Right forelimb (tissue), 1 donor: ENCODE results near the gene C1orf21.

ENCODE experiments used
- DNase-seq: peaks from one replicate; pipeline ENCODE4 v3.0.0-alpha.2; 2018

Gene C1orf21

GRCh38 chr1:184527402-184527801, 140.6 kb downstream of the C1orf21 start:
- no peak for DNase-seq

- DNase-seq, result no peak
Observed at GRCh38 chr1:184530226-184530625, 143.4 kb downstream of the C1orf21 start.

- no peak for DNase-seq
Observed at GRCh38 chr1:184531296-184531695, 144.5 kb downstream of the C1orf21 start.

GRCh38 chr1:184532199-184532598, 145.4 kb downstream of the C1orf21 start:
- no peak for DNase-seq

GRCh38 chr1:184533049-184533448, 146.2 kb downstream of the C1orf21 start:
- DNase-seq, result no peak

- DNase-seq, result no peak
Observed at GRCh38 chr1:184533915-184534314, 147.1 kb downstream of the C1orf21 start.

- no peak for DNase-seq
Observed at GRCh38 chr1:184534690-184535089, 147.9 kb downstream of the C1orf21 start.

GRCh38 chr1:184535191-184535970, 148.6 kb downstream of the C1orf21 start:
- DNase-seq, result no peak

- no peak for DNase-seq
Observed at GRCh38 chr1:184536246-184536985, 149.6 kb downstream of the C1orf21 start.

- no peak for DNase-seq
Observed at GRCh38 chr1:184539580-184539979, 152.8 kb downstream of the C1orf21 start.

GRCh38 chr1:184541537-184542152, 154.8 kb downstream of the C1orf21 start:
- DNase-seq, result no peak

- no peak for DNase-seq
Observed at GRCh38 chr1:184542291-184542690, 155.5 kb downstream of the C1orf21 start.

- no peak for DNase-seq
Observed at GRCh38 chr1:184545601-184546000, 158.8 kb downstream of the C1orf21 start.

GRCh38 chr1:184552446-184552845, 165.6 kb downstream of the C1orf21 start:
- no peak for DNase-seq

- DNase-seq, result no peak
Observed at GRCh38 chr1:184553845-184554244, 167.0 kb downstream of the C1orf21 start.

- DNase-seq, result no peak
Observed at GRCh38 chr1:184555665-184556641, 169.1 kb downstream of the C1orf21 start.

GRCh38 chr1:184556665-184557064, 169.8 kb downstream of the C1orf21 start:
- no peak for DNase-seq

GRCh38 chr1:184557423-184558347, 170.9 kb downstream of the C1orf21 start:
- DNase-seq, result no peak

GRCh38 chr1:184558691-184559090, 171.9 kb downstream of the C1orf21 start:
- no peak for DNase-seq

- no peak for DNase-seq
Observed at GRCh38 chr1:184559117-184559713, 172.4 kb downstream of the C1orf21 start.

GRCh38 chr1:184562806-184563205, 176.0 kb downstream of the C1orf21 start:
- no peak for DNase-seq
